GM10847 (cell line): ENCODE results near the gene VSNL1.

Experiments used
- POLR2A ChIP-seq: IDR thresholded peaks from 2 replicates; pipeline ENCODE4 v1.6.1; 2011; ENCODE audit not compliant: insufficient read length; ENCODE audit errors: extremely low read depth

The VSNL1 gene

DNA sequence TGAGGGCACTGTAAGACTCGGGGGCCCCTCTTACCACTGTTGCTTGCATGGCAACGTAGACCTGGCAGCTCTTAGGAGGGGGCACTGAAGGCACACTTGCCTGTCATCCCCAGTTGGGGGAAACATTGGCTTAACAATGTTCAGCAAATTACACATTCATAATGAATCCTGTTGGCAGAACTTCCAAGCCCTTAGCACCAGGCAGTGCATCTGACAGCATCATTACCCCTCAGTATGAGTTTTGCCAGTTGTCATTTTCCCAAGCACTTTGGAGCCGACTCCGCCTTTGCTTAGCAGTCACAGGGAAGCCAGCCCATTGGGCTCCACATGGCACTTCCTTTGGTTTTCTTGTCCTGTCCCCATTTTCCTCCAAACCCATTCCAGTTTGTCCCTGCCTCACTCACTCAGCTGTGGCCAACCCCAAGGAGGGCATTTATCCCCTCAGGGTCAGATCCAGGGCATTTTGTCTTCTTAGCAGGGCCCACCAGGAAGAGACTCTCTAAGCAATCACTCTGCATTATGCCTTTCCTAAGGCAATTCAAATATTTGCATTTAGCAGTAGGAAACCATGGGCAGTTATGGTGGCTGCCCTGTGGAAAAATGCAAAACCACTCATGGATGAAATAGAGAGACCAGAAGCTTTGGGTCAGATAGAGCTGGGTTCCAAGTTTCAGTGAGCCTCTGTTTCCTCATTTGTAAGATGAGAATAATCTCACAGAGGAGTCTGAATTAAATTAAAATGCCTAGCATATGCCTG, 73.9 kb downstream of the VSNL1 start:
- TF ChIP-seq POLR2A = no peak

DNA sequence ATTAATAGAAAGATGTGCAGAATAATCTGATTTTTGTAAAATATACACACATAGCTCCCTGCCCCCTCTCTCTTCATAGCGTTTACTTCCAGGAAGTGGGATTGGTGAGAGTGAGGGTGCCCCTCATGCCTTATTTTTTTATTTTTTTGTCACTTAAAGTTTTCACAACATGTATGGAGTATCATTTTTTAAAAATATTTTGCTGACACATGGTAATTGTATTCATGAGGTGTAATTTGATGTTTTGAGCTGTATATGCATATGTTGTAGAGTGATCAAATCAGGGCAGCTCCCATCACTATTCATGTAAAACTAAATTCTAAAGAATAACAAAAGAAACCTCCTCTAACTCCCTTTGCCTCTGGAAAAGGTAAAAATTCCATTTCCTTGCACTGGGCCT, 74.7 kb downstream of the VSNL1 start:
- no peak for TF ChIP-seq POLR2A

DNA sequence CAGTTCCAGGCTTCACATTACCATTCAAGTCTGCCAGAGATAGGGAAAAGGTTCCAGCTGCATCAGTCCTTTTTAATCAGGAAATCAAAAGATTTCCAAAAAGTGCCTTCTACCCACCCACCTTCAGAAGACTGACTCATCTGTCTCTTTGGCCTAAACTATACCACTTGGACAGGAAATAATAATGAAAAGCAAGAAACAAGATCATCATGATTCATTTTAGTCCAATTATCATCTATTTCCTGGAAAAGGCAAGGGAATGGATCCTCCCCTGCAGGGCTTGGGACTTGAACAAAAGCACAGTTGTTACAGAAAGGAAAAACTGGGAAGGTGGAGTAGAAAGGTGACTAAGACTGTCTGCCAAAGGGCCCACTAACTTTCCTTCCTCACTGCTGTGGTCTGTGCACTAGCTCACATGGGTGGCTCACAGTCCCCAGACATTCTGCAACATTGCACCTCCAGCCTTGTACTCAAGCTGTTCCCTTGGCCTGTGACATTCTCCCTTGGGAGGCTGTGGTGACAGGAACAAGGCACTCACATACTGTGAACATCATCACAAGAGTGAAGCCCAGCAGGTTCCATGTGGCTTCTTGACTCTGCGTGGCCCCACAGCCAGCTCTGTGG, 75.3 kb downstream of the VSNL1 start:
- TF ChIP-seq POLR2A = no peak

DNA sequence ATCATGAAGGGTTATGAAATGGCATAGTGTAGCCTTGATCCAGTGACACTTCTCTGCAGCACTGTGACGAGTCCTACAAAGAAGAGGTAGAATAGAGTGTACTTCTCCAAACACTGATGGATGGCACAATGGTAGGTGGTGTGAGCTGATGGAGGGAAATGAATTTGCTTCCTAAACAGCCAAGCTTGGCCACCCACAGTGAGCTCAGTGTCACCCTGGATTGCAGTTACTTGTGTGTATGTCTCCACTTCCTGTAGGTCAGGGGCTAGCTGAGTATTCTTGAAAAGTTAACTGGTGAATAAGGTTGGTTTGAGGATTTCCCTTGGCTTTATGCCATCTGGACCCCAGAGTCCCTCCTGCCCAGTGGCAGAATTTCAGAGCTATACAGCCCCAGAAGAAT, 75.9 kb downstream of the VSNL1 start:
- no peak for TF ChIP-seq POLR2A

DNA sequence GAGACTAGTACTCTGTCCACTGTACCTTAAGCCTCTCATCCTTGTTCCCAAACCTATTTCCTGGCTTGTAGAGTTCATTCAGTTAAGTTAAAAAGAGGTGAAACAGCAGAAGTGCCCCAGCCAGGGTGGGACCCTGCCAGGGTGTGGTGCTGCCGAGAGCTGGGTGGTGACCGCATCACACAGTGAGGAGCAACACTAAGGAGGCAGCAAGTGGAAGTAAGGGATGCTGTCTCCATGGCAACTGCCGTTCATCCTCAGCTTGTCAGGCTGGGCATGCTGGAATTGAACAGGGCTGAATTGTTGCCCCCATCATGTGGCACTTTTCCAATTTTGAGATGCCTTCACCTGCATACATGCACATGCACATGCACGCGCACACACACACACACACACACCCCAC, 77.0 kb downstream of the VSNL1 start:
- no peak for TF ChIP-seq POLR2A

DNA sequence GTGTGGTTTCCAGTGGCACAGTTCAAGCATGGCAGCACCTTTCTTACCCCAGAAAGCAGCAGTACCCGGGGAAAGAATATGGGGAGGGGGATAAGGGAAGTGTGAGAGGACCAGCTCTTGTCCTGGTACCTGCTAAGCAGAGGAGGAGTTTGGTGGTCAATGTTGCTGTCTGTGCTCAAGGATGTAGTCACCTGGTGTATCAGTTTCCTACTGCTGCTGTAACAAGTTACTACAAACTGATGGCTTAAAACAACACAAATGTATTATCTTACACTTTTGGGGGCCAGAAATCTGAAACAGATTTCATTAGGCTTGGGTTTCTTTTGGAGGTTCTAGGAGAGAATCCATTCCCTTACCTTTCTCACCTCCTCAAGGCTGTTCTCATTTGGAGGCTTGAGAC, 77.5 kb downstream of the VSNL1 start:
- no peak for TF ChIP-seq POLR2A

DNA sequence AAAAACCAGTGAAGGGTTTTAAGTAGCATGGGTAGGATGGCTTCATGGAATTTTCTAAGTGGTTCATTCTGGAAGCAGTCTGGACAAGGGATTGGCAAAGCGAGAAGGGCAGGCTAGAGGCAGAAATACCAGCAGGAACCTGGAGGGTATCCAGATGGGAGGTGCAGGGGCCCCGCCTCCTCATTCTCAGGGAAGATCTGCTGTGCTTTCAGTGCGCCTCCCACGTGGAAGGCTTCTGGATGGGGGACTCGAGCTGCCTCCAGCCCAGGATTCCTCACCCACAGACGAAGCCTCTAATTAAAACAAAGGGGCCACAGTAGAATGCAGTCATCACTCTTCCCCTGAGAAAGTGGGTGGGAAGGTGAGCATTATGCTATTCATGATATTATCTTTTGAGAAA, 79.8 kb downstream of the VSNL1 start:
- TF ChIP-seq POLR2A = no peak

DNA sequence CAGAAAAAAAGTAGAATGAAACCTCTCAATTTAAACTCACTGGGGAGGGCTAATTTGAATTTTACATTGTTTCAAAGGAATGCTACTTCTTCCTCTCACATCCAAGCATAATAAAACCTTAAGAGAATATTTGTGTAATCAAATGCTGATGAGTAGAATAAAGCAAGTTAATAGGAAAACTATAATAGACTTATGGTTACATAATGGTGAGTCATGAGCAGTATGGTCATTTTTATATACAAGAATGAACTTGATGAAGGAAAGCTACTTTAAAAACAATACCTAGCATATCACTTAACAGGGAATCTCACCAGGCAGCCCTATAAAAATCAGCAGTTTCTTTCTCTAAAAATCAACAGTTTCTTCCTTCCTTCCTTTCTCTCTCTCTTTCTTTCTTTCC, 80.3 kb downstream of the VSNL1 start:
- TF ChIP-seq POLR2A = no peak

DNA sequence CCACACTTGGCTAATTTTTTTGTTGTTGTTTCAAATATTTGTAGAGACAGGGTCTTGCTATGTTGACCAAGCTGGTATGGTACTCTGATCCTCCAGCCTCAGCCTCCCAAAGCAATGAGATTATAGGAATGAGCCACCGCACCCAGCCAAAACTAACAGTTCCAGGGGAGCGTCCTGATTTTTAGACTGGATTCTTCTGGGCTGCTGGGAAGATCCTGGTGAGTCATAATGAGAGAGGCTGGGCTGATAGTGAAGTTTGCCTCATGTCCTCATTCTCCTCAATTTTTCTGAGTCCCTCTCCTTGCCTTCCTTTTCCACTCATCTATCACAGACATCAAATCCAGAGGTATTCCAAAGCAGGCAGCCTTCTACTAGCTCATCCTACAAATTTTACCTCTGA, 81.3 kb downstream of the VSNL1 start:
- TF ChIP-seq POLR2A = no peak

DNA sequence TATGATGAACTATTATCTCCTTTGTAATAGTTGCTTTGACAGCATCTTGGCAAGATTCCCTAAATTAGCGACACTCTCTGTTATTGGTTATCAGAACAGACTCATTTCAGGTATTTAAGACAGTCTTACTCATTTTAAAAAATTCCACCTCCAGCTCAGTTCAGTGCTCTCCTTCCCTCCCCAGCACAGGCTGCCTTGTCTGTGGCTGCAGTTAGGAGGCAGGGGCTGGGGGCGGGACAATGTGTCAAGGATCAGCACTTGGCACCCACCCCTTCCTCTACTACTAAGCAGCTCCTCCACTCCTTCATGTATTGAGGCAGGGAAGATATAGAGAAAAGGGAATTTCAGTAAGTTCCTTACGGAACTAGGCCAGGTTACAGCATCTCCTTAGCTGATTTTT, 85.0 kb downstream of the VSNL1 start:
- no peak for TF ChIP-seq POLR2A

DNA sequence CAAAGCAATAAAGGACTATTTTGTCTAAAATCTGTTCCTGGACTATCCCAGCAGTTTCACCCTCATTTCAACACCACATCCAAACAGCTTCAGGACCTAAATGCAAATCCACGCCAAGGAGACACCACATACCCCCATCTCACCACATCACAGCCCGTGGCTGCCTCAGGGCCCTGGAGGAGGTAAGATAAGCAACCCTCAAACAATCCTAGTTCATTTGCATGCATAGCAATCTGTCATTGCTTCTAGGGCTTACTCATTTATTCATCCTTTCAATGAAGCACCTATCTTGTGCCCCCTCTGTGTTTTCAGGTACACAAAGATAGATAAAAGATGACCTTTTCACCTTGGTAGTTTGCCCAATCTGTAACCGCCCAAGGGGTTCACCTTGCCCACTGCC, 86.5 kb downstream of the VSNL1 start:
- TF ChIP-seq POLR2A = no peak

DNA sequence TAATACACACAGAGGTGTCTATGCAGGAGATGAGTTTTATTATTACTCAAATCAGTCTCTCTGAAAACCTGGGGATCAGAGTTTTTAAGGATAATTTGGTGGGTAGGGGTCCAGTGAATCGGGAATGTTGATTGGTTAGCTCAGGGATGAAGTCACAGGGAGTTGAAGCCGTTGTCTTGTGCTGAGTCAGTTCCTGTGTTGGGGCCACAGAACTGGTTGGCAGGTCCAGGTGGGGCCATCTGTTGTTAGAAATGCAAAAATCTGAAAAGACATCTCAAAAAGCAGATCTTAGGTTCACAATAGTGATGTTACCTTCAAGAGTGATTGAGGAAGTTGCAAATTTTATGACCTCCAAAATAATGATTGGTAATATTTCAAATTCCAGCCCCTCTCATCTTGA, 86.9 kb downstream of the VSNL1 start:
- no peak for TF ChIP-seq POLR2A

DNA sequence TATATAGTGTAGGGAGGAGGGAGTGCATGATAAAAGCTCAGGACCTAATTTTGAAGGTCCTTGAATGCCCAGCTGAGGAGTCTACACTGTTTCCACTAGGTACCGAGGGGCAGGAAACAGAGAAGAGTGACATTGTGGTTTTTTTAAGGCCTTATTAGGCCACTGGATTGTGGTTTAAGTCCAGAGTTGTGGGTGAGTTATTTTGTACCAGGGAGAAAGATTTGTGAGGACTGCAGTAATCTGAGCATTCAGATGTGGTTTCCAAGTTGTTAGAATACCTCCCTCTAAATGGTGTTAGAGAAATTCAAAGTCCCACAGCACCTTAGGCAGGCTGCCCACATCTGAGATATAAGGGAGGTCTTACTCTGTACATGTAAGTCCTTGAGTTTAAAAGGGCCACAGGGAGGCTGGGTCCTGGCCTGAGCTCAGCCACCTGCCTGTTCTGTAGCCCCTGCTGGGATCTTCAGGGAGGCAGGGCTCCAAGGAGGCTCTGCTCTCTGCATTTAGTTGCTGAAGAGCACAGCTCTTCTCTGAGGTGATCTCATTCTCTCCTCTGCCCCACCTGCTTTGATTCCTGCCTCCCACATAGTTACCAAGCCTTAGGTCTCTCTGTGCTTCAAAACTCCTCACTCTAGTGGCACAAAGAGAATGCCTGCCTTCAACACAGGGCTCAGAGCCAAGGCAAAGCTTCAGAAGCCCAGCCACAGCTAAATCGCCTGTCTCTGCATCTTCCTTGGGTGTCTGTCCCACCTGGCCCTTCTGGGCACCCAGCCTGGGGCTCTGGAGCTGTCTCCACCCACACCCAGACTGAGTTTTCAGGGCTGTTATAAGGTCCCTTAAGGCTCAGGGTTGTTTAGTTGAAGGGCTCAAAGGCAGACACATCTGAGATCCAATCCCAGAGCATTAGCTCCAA, 88.1 kb downstream of the VSNL1 start:
- TF ChIP-seq POLR2A = no peak

DNA sequence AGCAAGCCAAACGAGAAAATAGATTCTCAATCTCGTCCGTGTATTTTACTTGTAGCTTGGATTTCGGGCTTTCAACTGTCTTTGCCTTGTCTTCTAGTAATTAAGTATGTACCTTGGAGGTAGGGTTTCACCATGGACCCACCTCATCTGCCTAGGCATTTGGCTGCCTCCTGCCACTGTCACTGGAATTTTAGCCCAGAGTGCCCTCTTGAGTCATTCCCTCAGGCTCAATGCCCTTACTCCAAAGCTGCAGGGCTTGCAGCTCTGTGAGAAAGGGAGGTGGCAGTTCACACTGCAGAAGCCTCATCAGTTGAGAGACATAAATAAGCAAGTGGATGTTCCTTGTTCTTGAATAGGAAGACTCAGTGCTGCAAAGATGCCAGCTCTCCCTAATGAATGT, 89.6 kb downstream of the VSNL1 start:
- TF ChIP-seq POLR2A = no peak

DNA sequence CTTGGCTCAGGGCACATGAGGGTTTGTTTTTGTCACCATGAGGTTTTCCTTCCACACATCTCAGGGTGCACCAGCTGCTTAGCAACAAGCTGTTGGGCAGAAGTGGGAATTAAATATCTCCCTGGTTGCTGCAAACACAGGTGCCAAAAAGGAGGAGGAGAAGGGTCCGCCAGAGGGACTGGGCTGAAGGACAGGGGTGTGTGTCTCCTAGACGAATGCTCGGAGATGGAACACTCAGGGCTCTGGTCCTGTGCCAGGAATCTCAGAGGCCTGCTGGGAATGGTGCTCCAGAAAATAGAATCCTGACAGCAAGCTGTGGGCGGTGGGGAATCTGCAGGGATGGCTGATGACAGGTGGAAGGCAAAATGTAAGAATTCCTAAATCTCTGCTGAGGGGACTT, 94.5 kb downstream of the VSNL1 start:
- no peak for TF ChIP-seq POLR2A

DNA sequence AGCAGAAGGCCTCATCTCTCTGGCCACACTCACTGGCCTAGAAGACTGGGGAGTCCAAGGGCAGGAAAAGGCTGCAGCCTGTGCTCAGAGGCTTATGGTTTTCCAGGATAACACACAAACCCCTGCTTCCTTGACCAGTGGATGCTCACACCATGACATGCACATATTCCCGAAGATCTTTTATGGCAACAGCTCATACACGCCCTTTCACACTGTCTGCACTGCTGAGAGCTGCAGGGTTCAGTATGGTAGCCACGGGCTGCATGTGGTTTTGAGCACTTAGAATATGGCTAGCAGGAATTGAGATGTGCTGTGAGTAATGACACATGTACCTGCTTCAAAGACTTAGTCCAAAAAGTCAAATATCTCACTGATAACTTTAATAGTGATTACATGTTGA, 95.8 kb downstream of the VSNL1 start:
- TF ChIP-seq POLR2A = no peak

DNA sequence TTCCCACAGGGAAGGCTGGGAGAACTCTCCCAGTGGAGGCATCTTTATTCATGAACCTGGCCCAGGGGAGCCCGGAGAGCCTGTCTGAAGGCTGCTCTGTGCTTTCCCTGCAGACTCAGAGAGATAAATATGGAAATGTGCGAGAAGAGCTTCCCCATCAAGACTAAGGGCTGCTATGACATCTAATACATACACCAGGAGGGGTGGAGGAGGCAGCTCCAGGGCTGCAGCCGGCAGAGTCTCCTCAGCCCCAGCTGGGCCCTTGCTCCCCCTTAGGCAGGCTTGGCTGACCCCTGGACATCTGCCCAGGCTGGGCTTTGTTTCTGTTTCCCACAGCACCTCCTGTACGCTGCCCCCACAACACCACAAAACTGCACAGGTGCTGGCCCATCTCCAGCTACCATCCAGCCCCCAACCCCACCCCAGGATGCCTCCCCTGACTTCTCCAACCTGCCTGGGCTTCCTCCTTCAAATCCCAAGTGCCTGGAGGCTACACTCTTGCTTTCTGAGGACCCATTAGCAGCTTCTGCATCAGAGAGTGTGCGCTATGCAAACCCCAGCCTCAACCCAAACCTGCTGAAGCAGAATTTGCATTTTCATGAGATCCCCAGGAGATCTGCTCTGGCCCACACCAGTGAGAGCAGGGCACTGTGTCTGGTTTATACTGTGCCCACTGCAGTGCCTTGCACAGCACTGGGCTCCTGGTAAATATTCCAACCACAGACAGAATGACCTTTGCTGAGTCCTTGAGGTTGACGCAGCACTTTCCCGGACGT, 96.8 kb downstream of the VSNL1 start:
- no peak for TF ChIP-seq POLR2A
